Measurements from ENCODE around the gene ZNF837.

The ZNF837 gene

GRCh38 chr19:58368561-58369360 lies 12.1 kb downstream of the ZNF837 start:
- no peak for DNase-seq (ENCODE audit: low read depth)

GRCh38 chr19:58367698-58368454 lies 13.0 kb downstream of the ZNF837 start:
- DNase-seq (ENCODE audit: low read depth): no peak

GRCh38 chr19:58366585-58367430 lies 14.0 kb downstream of the ZNF837 start:
- DNase-seq (ENCODE audit: low read depth): no peak

- no peak for DNase-seq (ENCODE audit: low read depth)
Measured at GRCh38 chr19:58364146-58364545, 16.7 kb downstream of the ZNF837 start.

GRCh38 chr19:58362272-58362994 lies 18.4 kb downstream of the ZNF837 start, which contains the start of gene ZNF497:
TSS of gene ZNF497 (minus strand) at chr19:58362751. CDS start at chr19:58357635, 5,116 bp downstream.
- DNase-seq (ENCODE audit: low read depth): peak; percentile 92

- peak; percentile 31 for DNase-seq (ENCODE audit: low read depth)
Measured at GRCh38 chr19:58361900-58362271, 18.9 kb downstream of the ZNF837 start.

- DNase-seq (ENCODE audit: low read depth): no peak
Measured at GRCh38 chr19:58357481-58358145, 23.2 kb downstream of the ZNF837 start.

- no peak for DNase-seq (ENCODE audit: low read depth)
Measured at GRCh38 chr19:58356766-58357480, 23.9 kb downstream of the ZNF837 start.

- no peak for DNase-seq (ENCODE audit: low read depth)
Measured at GRCh38 chr19:58355908-58356765, 24.7 kb downstream of the ZNF837 start.

GRCh38 chr19:58355215-58355796 lies 25.5 kb downstream of the ZNF837 start:
- no peak for DNase-seq (ENCODE audit: low read depth)

- DNase-seq (ENCODE audit: low read depth): no peak
Measured at GRCh38 chr19:58354478-58355030, 26.3 kb downstream of the ZNF837 start.

- no peak for DNase-seq (ENCODE audit: low read depth)
Measured at GRCh38 chr19:58353717-58354477, 26.9 kb downstream of the ZNF837 start.

GRCh38 chr19:58352760-58353671 lies 27.8 kb downstream of the ZNF837 start, which contains the start of gene A1BG:
TSS of gene A1BG (minus strand) at chr19:58353492. CDS start at chr19:58353437, 55 bp downstream.
- no peak for DNase-seq (ENCODE audit: low read depth)

- no peak for DNase-seq (ENCODE audit: low read depth)
Measured at GRCh38 chr19:58351990-58352755, 28.7 kb downstream of the ZNF837 start.

GRCh38 chr19:58351558-58351878 lies 29.3 kb downstream of the ZNF837 start:
- DNase-seq (ENCODE audit: low read depth): no peak
